Measurements from ENCODE around the gene ANKRD24.
"Not testable (repeated sequence)": the region's sequence is repeated elsewhere in the genome, so short reads cannot be mapped to it uniquely, and the experiment has no call there.

Gene ANKRD24

GRCh38 chr19:4197625-4198466 lies 15.4 kb downstream of the ANKRD24 start:
- no peak for DNase-seq (ENCODE audit: low read depth)

- DNase-seq (ENCODE audit: low read depth), result no peak
Measured at GRCh38 chr19:4198467-4199126, 16.1 kb downstream of the ANKRD24 start.

GRCh38 chr19:4199699-4200293 lies 17.3 kb downstream of the ANKRD24 start:
- no peak for DNase-seq (ENCODE audit: low read depth)

GRCh38 chr19:4200940-4201542 lies 18.6 kb downstream of the ANKRD24 start:
- DNase-seq (ENCODE audit: low read depth), result no peak

- DNase-seq (ENCODE audit: low read depth), result no peak
Measured at GRCh38 chr19:4201798-4202197, 19.3 kb downstream of the ANKRD24 start.

- no peak for DNase-seq (ENCODE audit: low read depth)
Measured at GRCh38 chr19:4206818-4207484, 24.5 kb downstream of the ANKRD24 start.

- DNase-seq (ENCODE audit: low read depth), result no peak
Measured at GRCh38 chr19:4208385-4209094, 26.1 kb downstream of the ANKRD24 start.

GRCh38 chr19:4210166-4210731 lies 27.8 kb downstream of the ANKRD24 start:
- DNase-seq (ENCODE audit: low read depth), result no peak

- DNase-seq (ENCODE audit: low read depth), result no peak
Measured at GRCh38 chr19:4213116-4213515, 30.6 kb downstream of the ANKRD24 start.

- no peak for DNase-seq (ENCODE audit: low read depth)
Measured at GRCh38 chr19:4215807-4216206, 33.3 kb downstream of the ANKRD24 start.

- DNase-seq (ENCODE audit: low read depth), result no peak
Measured at GRCh38 chr19:4216846-4217245, 34.4 kb downstream of the ANKRD24 start.

GRCh38 chr19:4217429-4218264 lies 35.2 kb downstream of the ANKRD24 start:
- DNase-seq (ENCODE audit: low read depth), result no peak

- DNase-seq (ENCODE audit: low read depth), result not testable (repeated sequence)
Measured at GRCh38 chr19:4218523-4218922, 36.0 kb downstream of the ANKRD24 start.

GRCh38 chr19:4220188-4220587 lies 37.7 kb downstream of the ANKRD24 start:
- DNase-seq (ENCODE audit: low read depth), result no peak

- DNase-seq (ENCODE audit: low read depth), result no peak
Measured at GRCh38 chr19:4224470-4224869, 42.0 kb downstream of the ANKRD24 start.

- DNase-seq (ENCODE audit: low read depth), result no peak
Measured at GRCh38 chr19:4225885-4226284, 43.4 kb downstream of the ANKRD24 start.

- no peak for DNase-seq (ENCODE audit: low read depth)
Measured at GRCh38 chr19:4227771-4228170, 45.3 kb downstream of the ANKRD24 start.

GRCh38 chr19:4228765-4229178 lies 46.3 kb downstream of the ANKRD24 start:
- no peak for DNase-seq (ENCODE audit: low read depth)

GRCh38 chr19:4229179-4229931 lies 46.9 kb downstream of the ANKRD24 start, which contains the start of gene EBI3:
Gene EBI3 (plus strand): TSS chr19:4229523. CDS start chr19:4229551, 28 bp downstream.
- peak; percentile 54 for DNase-seq (ENCODE audit: low read depth)
